Measurements from ENCODE around the gene C1QTNF9B. TPM values are rescaled to one million over a fixed set of nuclear protein-coding genes. Genes with fewer than 3 reads are reported as not detected.

C1QTNF9B gene
- total and polyA plus RNA-seq, 2 of the 13 experiments (the other 11 are each of a cell fraction or from before 2014, with no cell fraction given), result not detected

DNA sequence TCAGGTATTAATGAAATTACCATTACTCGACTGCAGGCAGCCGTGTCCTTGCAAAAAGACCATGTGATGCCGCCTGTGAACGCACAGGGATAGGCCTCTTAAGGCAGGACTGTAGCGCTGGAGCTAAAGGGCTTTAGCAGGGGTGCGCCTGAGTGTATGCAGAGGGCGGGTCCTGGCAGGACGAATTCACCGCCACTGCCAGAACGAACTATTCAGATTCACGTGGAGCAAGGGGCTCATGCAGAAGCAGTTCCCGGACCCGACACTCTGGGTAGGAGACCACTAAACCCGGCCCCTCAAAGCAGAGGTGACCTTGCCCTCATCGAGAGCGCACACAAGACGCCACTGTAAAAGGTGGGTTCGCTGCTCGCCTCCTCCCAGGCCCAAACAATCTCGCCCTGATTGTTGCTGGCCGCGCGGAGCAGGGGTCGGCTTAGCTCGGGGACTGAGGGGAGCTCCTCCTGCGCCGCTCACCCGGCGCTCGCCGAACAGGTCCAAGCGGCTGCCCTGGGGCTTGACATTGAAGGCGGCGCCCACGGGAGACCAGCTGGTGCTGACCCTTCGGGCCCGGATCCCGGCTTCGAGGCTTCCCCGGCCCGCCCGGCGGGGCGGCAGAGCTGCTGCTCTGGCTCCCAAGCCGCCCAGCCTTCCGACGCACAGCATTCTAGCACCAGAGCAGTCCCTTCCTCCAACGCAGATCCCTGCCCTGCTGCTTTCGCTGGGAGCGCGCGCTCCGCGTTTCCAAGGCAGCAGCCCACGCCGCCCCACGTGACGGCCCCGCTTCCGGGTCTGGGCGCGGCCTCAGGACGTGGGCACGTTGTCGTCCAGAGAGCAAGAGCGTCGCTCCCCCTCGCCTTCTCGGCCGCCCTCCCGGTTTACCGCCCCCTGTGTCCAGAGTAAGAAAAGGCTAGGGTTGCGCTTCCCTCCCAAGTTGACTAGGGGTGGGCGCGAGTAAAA lies 8.4 kb downstream of the C1QTNF9B start, which contains the start of gene MIPEP (continued):
- TF ChIP-seq ZNF354B (CRISPR knock-in tag; IDR thresholded peaks at IDR 0.05) (no peak), FOSL2 (CRISPR knock-in tag; IDR thresholded peaks at IDR 0.05) (peak; percentile 60), ARNT2 (CRISPR knock-in tag; IDR thresholded peaks at IDR 0.05; ENCODE audit: low read depth) (no peak), RCOR2 (CRISPR knock-in tag; IDR thresholded peaks at IDR 0.05) (no peak), STAT5B (CRISPR knock-in tag; IDR thresholded peaks at IDR 0.05) (0 out of 2 replicates have a peak, but pooled peaks have one; percentile 35), ZNF775 (CRISPR knock-in tag; IDR thresholded peaks at IDR 0.05; ENCODE audit: borderline replicate concordance) (no peak), NONO (IDR thresholded peaks at IDR 0.05) (no peak), NONO (CRISPR knock-in tag; conservative IDR thresholded peaks at IDR 0.05) (peak; percentile 90), ZBTB38 (CRISPR knock-in tag; IDR thresholded peaks at IDR 0.05) (peak; percentile 68; the same call in 1 of the 2 replicates)
- TF ChIP-seq, protein P1, sequence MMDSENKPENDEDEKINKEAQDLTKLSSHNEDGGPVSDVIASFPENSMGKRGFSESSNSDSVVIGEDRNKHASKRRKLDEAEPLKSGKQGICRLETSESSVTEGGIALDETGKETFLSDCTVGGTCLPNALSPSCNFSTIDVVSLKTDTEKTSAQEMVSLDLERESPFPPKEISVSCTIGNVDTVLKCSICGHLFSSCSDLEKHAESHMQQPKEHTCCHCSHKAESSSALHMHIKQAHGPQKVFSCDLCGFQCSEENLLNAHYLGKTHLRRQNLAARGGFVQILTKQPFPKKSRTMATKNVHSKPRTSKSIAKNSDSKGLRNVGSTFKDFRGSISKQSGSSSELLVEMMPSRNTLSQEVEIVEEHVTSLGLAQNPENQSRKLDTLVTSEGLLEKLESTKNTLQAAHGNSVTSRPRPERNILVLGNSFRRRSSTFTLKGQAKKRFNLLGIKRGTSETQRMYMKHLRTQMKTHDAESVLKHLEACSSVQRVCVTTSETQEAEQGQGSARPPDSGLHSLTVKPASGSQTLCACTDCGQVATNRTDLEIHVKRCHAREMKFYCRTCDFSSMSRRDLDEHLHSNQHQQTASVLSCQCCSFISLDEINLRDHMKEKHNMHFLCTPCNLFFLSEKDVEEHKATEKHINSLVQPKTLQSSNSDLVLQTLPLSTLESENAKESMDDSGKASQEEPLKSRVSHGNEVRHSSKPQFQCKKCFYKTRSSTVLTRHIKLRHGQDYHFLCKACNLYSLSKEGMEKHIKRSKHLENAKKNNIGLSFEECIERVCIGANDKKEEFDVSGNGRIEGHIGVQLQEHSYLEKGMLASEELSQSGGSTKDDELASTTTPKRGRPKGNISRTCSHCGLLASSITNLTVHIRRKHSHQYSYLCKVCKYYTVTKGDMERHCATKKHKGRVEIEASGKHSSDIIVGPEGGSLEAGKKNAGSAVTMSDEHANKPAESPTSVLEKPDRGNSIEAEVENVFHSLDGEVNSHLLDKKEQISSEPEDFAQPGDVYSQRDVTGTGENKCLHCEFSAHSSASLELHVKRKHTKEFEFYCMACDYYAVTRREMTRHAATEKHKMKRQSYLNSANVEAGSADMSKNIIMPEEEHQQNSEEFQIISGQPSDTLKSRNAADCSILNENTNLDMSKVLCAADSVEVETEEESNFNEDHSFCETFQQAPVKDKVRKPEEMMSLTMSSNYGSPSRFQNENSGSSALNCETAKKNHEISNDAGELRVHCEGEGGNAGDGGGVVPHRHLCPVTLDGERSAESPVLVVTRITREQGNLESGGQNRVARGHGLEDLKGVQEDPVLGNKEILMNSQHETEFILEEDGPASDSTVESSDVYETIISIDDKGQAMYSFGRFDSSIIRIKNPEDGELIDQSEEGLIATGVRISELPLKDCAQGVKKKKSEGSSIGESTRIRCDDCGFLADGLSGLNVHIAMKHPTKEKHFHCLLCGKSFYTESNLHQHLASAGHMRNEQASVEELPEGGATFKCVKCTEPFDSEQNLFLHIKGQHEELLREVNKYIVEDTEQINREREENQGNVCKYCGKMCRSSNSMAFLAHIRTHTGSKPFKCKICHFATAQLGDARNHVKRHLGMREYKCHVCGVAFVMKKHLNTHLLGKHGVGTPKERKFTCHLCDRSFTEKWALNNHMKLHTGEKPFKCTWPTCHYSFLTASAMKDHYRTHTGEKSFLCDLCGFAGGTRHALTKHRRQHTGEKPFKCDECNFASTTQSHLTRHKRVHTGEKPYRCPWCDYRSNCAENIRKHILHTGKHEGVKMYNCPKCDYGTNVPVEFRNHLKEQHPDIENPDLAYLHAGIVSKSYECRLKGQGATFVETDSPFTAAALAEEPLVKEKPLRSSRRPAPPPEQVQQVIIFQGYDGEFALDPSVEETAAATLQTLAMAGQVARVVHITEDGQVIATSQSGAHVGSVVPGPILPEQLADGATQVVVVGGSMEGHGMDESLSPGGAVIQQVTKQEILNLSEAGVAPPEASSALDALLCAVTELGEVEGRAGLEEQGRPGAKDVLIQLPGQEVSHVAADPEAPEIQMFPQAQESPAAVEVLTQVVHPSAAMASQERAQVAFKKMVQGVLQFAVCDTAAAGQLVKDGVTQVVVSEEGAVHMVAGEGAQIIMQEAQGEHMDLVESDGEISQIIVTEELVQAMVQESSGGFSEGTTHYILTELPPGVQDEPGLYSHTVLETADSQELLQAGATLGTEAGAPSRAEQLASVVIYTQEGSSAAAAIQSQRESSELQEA (CRISPR knock-in tag; IDR thresholded peaks at IDR 0.05; ENCODE audit: not compliant biosample characterization), result no peak
- TF ChIP-seq, protein P2, sequence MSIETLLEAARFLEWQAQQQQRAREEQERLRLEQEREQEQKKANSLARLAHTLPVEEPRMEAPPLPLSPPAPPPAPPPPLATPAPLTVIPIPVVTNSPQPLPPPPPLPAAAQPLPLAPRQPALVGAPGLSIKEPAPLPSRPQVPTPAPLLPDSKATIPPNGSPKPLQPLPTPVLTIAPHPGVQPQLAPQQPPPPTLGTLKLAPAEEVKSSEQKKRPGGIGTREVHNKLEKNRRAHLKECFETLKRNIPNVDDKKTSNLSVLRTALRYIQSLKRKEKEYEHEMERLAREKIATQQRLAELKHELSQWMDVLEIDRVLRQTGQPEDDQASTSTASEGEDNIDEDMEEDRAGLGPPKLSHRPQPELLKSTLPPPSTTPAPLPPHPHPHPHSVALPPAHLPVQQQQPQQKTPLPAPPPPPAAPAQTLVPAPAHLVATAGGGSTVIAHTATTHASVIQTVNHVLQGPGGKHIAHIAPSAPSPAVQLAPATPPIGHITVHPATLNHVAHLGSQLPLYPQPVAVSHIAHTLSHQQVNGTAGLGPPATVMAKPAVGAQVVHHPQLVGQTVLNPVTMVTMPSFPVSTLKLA (IDR thresholded peaks at IDR 0.05), result peak; percentile 90
- TF ChIP-seq, protein P3, sequence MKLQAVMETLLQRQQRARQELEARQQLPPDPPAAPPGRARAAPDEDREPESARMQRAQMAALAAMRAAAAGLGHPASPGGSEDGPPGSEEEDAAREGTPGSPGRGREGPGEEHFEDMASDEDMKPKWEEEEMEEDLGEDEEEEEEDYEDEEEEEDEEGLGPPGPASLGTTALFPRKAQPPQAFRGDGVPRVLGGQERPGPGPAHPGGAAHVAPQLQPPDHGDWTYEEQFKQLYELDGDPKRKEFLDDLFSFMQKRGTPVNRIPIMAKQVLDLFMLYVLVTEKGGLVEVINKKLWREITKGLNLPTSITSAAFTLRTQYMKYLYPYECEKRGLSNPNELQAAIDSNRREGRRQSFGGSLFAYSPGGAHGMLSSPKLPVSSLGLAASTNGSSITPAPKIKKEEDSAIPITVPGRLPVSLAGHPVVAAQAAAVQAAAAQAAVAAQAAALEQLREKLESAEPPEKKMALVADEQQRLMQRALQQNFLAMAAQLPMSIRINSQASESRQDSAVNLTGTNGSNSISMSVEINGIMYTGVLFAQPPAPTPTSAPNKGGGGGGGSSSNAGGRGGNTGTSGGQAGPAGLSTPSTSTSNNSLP (IDR thresholded peaks at IDR 0.05; ENCODE audit: low read depth, low read length), result 0 out of 2 replicates have a peak, but pooled peaks have one; percentile 42

Measured in HepG2 (cell line).